Measurements from ENCODE around the gene KLHL4.
"Not testable (repeated sequence)": the region's sequence is repeated elsewhere in the genome, so short reads cannot be mapped to it uniquely, and the experiment has no call there.

The KLHL4 gene

GRCh38 chrX:87702795-87703194, 185.2 kb downstream of the KLHL4 start:
- H3K4me3 ChIP-seq (ENCODE audit: insufficient read length, low read depth) = no peak overlapping the region
- H3K9me3 ChIP-seq (ENCODE audit: insufficient read depth, low read length) = peaks cover 9% of the 10 kb centered on the region; the same call in 1 of the 2 replicates
- no peak overlapping the region for H3K9ac ChIP-seq (ENCODE audit: insufficient read length, low read depth)
- DNase-seq (ENCODE audit: low read depth, low spot score) = no peak
- no peaks in the 10 kb centered on the region for H3K4me1 ChIP-seq (ENCODE audit: insufficient read depth, insufficient read length)
- TF ChIP-seq SUZ12 (IDR thresholded peaks at IDR 0.05; ENCODE audit: extremely low read depth, insufficient read depth, insufficient read length) = no peak
- TF ChIP-seq ZNF274 (IDR thresholded peaks at IDR 0.05; ENCODE audit: low read depth, low read length) = no peak
- no peak for TF ChIP-seq YY1 (IDR thresholded peaks at IDR 0.05; ENCODE audit: insufficient read depth, insufficient read length)
- no peaks in the 10 kb centered on the region for H3K36me3 ChIP-seq (ENCODE audit: insufficient read depth, insufficient read length, low read length)
- H3K27me3 ChIP-seq (ENCODE audit: insufficient read depth, insufficient read length) = no peaks in the 10 kb centered on the region

- not testable (repeated sequence) for DNase-seq (ENCODE audit: low read depth, low spot score); H3K4me3 ChIP-seq (ENCODE audit: insufficient read length, low read depth); H3K9ac ChIP-seq (ENCODE audit: insufficient read length, low read depth); H3K4me1 ChIP-seq (ENCODE audit: insufficient read depth, insufficient read length); H3K27me3 ChIP-seq (ENCODE audit: insufficient read depth, insufficient read length); H3K36me3 ChIP-seq (ENCODE audit: insufficient read depth, insufficient read length, low read length)
- H3K9me3 ChIP-seq (ENCODE audit: insufficient read depth, low read length) = peaks cover 16% of the 10 kb centered on the region; the same call in 1 of the 2 replicates
These were observed 185.9 kb downstream of the KLHL4 start for GRCh38 chrX:87703469-87703868.

GRCh38 chrX:87706134-87706533, 188.5 kb downstream of the KLHL4 start:
- Histone ChIP-seq H3K4me1 (ENCODE audit: insufficient read depth, insufficient read length) (no peaks in the 10 kb centered on the region), H3K9ac (ENCODE audit: insufficient read length, low read depth) (no peak overlapping the region)
- TF ChIP-seq SUZ12 (IDR thresholded peaks at IDR 0.05; ENCODE audit: extremely low read depth, insufficient read depth, insufficient read length) (no peak), YY1 (IDR thresholded peaks at IDR 0.05; ENCODE audit: insufficient read depth, insufficient read length) (no peak), ZNF274 (IDR thresholded peaks at IDR 0.05; ENCODE audit: low read depth, low read length) (no peak)

GRCh38 chrX:87710580-87710979, 193.0 kb downstream of the KLHL4 start:
- no peak overlapping the region for H3K9ac ChIP-seq (ENCODE audit: insufficient read length, low read depth)
- TF ChIP-seq YY1 (IDR thresholded peaks at IDR 0.05; ENCODE audit: insufficient read depth, insufficient read length) = no peak
- no peak for TF ChIP-seq SUZ12 (IDR thresholded peaks at IDR 0.05; ENCODE audit: extremely low read depth, insufficient read depth, insufficient read length)
- TF ChIP-seq ZNF274 (IDR thresholded peaks at IDR 0.05; ENCODE audit: low read depth, low read length) = no peak

More at GRCh38 chrX:87706134-87706533, 188.5 kb downstream of the KLHL4 start:
- no peaks in the 10 kb centered on the region for H3K27me3 ChIP-seq (ENCODE audit: insufficient read depth, insufficient read length)
- no peak overlapping the region for H3K4me3 ChIP-seq (ENCODE audit: insufficient read length, low read depth)
- peaks cover 31% of the 10 kb centered on the region for H3K9me3 ChIP-seq (ENCODE audit: insufficient read depth, low read length)
- no peak for DNase-seq (ENCODE audit: low read depth, low spot score)
- no peaks in the 10 kb centered on the region for H3K36me3 ChIP-seq (ENCODE audit: insufficient read depth, insufficient read length, low read length)

More at GRCh38 chrX:87710580-87710979, 193.0 kb downstream of the KLHL4 start:
- Histone ChIP-seq H3K4me1 (ENCODE audit: insufficient read depth, insufficient read length) (no peaks in the 10 kb centered on the region), H3K9me3 (ENCODE audit: insufficient read depth, low read length) (peaks cover 31% of the 10 kb centered on the region), H3K27me3 (ENCODE audit: insufficient read depth, insufficient read length) (no peaks in the 10 kb centered on the region), H3K36me3 (ENCODE audit: insufficient read depth, insufficient read length, low read length) (no peaks in the 10 kb centered on the region), H3K4me3 (ENCODE audit: insufficient read length, low read depth) (no peak overlapping the region)
- no peak for DNase-seq (ENCODE audit: low read depth, low spot score)

Data from NT2/D1 (cell line).